Activated CD8-positive, alpha-beta T cell treated with anti-CD3 and anti-CD28 coated beads for 36 hours (primary cell): ENCODE data around the gene TH. TPM values are rescaled to one million over a fixed set of nuclear protein-coding genes. Genes with fewer than 3 reads are reported as not detected.

ENCODE experiments used
- ATAC-seq: fragments of 200-7000 bp; cut with Tn5 transposase; one replicate; pipeline ENCODE4 v1.10.0; 2021; ENCODE audit warnings: mild to moderate bottlenecking, moderate library complexity
- CTCF ChIA-PET: fragments of 350-600 bp; sonication (Branson Sonifier 250); formaldehyde crosslinking; loops from one replicate; lab custom pipeline; 2021; ENCODE audit warnings: antibody characterized with exemption; lab: Charles Lee
- POLR2A ChIA-PET: fragments of 350-600 bp; sonication (Branson Sonifier 250); formaldehyde crosslinking; loops from one replicate; lab custom pipeline; 2021; ENCODE audit warnings: antibody characterized with exemption; lab: Charles Lee
- DNase-seq: peaks from one replicate; pipeline ENCODE4 v3.0.0-alpha.2; 2020
- H3K27ac Mint-ChIP-seq: one replicate; pipeline ENCODE4 v1.8.0; 2021; ENCODE audit warnings: mild to moderate bottlenecking, mixed read lengths
- H3K27me3 Mint-ChIP-seq: one replicate; pipeline ENCODE4 v1.8.0; 2021; ENCODE audit warnings: mixed read lengths
- H3K36me3 Mint-ChIP-seq: one replicate; pipeline ENCODE4 v1.8.0; 2021; ENCODE audit warnings: low read depth, mixed read lengths
- H3K4me1 Mint-ChIP-seq: one replicate; pipeline ENCODE4 v1.8.0; 2021; ENCODE audit warnings: low read depth, mixed read lengths
- H3K4me3 Mint-ChIP-seq: one replicate; pipeline ENCODE4 v1.8.0; 2021; ENCODE audit warnings: mild to moderate bottlenecking, moderate library complexity, mixed read lengths
- H3K9me3 Mint-ChIP-seq: one replicate; pipeline ENCODE4 v1.8.0; 2021; ENCODE audit warnings: mixed read lengths
- intact Hi-C: fragments of 100-400 bp; cut with micrococcal nuclease; formaldehyde crosslinking; loops from one replicate; pipeline ENCODE4 v1.10.0; 2022
- total RNA-seq, 2 experiments: library from RNA; stranded (reverse); gene quantifications; one replicate each; pipeline ENCODE4 v1.2.3, GENCODE V29; 2021
- TF ChIP-seq, protein P1 (sequence below): fragments of 200-600 bp; IDR thresholded peaks from one replicate; pipeline ENCODE4 v1.8.0; 2022; ENCODE audit warnings: antibody characterized with exemption, mild to moderate bottlenecking

The TH gene
- total RNA-seq, 2 experiments from 2014 or later = not detected

DNA sequence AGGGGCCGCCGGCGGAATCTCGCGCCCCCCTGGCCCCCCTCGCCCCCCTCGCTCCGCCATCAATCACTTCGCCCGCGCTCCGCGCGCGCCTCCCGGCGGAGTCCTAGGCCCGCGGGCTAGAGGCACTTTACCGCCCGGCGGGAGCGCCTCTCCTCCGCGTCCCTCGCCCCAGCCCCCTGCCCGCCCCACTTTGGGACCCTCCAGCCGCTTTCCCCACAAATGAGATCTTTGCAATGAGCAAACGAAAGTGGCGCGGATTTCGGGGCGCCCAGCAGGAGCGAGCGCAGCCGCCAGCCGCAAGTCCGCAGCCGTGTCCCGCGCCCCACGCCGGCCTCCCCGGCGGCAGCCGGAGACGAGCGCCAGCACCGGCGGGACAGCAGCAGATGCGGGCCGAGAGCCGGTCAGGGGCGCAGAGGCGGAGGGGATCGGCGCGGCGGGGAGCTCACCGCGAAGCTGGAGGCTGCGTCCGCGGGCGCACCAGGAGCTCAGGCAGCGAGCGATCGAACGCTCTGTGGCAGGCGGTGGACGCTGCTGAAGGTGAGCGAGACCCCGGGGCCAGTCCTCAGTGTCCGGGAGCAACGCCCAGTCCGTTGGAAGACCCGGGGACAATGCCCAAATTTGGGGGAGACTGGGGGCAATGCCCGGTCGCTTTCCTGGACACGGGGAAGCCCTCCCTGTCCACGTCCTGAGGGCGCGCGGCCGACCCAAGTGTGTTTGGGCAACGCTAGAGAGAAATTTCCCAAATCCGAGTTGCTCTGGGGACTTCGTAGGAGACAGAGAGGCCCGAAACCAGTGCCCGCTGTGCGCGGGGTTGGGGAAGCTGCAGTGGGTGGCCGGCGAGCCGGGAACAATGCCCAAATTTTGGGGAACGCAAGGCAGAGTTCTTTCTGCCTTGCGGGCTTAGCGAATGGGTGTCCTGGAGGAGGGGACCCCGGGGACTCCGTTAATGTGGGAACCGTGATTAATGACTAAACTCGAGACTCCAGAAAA is 30.9 kb downstream of the TH start:
- TF ChIP-seq, protein P1, sequence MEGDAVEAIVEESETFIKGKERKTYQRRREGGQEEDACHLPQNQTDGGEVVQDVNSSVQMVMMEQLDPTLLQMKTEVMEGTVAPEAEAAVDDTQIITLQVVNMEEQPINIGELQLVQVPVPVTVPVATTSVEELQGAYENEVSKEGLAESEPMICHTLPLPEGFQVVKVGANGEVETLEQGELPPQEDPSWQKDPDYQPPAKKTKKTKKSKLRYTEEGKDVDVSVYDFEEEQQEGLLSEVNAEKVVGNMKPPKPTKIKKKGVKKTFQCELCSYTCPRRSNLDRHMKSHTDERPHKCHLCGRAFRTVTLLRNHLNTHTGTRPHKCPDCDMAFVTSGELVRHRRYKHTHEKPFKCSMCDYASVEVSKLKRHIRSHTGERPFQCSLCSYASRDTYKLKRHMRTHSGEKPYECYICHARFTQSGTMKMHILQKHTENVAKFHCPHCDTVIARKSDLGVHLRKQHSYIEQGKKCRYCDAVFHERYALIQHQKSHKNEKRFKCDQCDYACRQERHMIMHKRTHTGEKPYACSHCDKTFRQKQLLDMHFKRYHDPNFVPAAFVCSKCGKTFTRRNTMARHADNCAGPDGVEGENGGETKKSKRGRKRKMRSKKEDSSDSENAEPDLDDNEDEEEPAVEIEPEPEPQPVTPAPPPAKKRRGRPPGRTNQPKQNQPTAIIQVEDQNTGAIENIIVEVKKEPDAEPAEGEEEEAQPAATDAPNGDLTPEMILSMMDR = no peak
- ChIA-PET CTCF (interaction anchor here (0.7 to 19.5 kb wide), 6 partner anchors 11 to 488 kb away, joined by 3 to 518 read pairs (median 4); no protein-coding TSS in a partner anchor), POLR2A (interaction anchor here (2.0 kb wide), 1 partner anchor 10 kb away, joined by 4 read pairs; no protein-coding TSS in a partner anchor)
- DNase-seq (no peak), ATAC-seq (no peak)
- intact Hi-C loops = loop anchor here (5.0 kb wide), 1 partner anchor 63 kb away; no protein-coding TSS in a partner anchor
- Mint-ChIP-seq H3K27me3 (peaks cover 62% of the 10 kb centered on the region), H3K4me1 (peaks cover 41% of the 10 kb centered on the region), H3K9me3 (no peaks in the 10 kb centered on the region), H3K27ac (no peak overlapping the region), H3K36me3 (no peaks in the 10 kb centered on the region), H3K4me3 (no peak overlapping the region)

DNA sequence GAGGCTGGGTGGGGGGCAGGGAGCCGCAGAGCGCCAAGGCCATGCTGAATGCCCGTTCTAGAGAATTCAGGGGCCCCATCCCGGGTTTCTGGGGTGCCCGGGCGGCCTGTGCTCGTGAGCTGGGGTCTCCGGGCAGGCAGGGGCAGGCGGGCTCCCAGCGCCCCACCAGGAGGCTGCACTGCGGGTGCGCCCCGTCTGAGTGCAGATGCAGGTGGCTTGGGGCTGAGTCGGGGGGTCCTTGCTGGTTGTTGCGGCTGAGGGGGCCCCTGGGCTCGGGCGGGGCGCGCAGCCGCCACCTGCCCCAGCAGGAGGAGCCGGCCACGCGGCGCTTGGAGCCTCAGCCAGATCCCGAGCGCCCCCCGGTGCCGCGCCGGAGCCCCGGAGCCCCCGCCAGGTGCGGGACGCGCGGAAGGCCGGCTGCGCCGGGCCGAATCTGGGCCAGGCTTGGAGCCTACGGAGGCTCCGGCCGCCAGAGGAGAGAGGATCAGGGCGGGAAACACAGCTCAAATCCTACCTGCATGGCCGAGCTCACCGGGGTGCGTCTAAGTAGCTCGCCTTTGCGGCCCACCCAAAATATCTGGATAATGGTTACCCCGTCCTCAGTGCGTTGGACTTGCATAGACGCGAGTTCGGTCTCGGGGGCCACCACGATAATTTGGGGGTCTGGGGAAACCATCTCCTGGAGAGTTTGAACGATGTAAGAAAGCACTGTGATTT is 31.8 kb downstream of the TH start:
- TF ChIP-seq, protein P1 = no peak
- intact Hi-C loops = loop anchor here (5.0 kb wide), 1 partner anchor 62 kb away; no protein-coding TSS in a partner anchor
- H3K36me3 Mint-ChIP-seq = no peaks in the 10 kb centered on the region
- H3K4me1 Mint-ChIP-seq = peaks cover 37% of the 10 kb centered on the region
- DNase-seq = no peak
- CTCF ChIA-PET = interaction anchor here (9.2 kb wide), 1 partner anchor 11 kb away, joined by 87 read pairs; no protein-coding TSS in a partner anchor
- no peaks in the 10 kb centered on the region for H3K9me3 Mint-ChIP-seq
- H3K4me3 Mint-ChIP-seq = no peak overlapping the region
- ATAC-seq = no peak
- H3K27me3 Mint-ChIP-seq = peaks cover 59% of the 10 kb centered on the region
- H3K27ac Mint-ChIP-seq = no peak overlapping the region
- POLR2A ChIA-PET = interaction anchor here (0.6 to 2.0 kb wide), 3 partner anchors 11 to 340 kb away, joined by 3 to 4 read pairs (median 4); no protein-coding TSS in a partner anchor

DNA sequence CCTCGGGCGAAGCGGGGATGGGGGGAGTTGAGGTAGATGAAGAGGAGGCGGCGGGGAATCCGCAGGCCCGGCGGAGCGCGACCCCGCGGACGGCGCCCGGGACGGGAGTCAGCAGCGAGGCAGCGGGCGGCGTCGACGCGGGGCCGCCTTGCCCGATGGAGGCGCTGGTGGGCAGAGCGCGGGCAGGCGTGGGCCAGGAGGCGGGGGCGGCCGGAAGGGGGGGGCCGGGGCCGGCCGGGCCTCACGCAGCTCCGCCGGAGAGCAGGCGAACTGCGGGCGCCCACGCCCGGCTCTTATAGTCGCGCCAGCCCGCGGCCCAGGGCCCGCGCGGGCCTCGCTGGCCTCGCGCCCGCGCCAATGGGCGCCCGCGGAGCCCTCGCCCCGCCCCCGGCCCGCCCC is 32.5 kb downstream of the TH start, which contains the start of gene IGF2:
TSS of gene IGF2 (minus strand) at position 267 of the 399 bp plus-strand sequence. CDS start 3,866 bp downstream, outside the sequence.
- Mint-ChIP-seq H3K27ac (no peak within 1 kb of the TSS), H3K27me3 (peaks cover 57% of the 10 kb centered on the region), H3K9me3 (no peaks in the 10 kb centered on the region), H3K36me3 (no peaks in the 10 kb centered on the region), H3K4me3 (peak within 1 kb of the TSS; percentile 41), H3K4me1 (peaks cover 33% of the 10 kb centered on the region)
- ChIA-PET POLR2A (no interaction called here), CTCF (interaction anchor here (9.2 kb wide), 1 partner anchor 12 kb away, joined by 87 read pairs; no protein-coding TSS in a partner anchor)
- TF ChIP-seq, protein P1 = no peak
- no peak for DNase-seq
- no peak for ATAC-seq
- intact Hi-C loops = no loop called here

DNA sequence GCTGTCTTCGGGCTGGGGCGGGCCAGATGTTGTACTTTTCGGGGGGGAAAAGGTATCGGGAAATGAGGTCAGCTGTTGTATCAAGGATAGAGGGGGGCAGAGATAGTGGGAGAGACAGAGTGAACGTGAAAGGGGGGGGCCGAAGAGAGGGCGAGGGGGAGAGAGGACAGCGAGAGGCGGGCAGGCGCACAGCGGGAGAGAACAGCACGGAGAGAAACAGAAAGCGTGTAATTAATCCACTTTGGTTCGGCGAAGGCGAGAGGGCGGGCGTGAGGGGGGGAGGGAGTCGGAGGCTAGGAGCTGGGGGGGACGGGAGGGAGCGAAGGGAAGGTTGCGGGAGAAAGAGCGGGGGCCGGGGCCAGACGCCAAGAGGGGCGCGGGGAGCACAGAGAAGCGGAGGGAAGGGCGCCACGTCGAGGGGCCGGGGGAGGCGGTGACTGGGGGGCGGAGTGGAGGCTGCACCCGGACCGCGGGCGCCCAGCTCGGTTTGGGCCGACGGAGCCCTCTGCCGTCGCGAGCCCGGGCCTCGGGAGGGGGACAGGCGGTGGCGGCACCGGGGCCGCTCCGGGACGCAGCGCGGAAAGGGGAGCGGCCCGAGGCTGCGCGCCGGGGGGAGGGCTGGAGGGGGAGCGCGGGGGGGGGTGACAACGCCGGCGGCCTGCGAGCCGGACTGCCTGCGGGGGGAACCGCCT is 33.0 kb downstream of the TH start:
- H3K4me3 Mint-ChIP-seq = peak overlapping the region; percentile 41
- ATAC-seq = no peak
- no peak overlapping the region for H3K27ac Mint-ChIP-seq
- intact Hi-C loops = no loop called here
- TF ChIP-seq, protein P1 = no peak
- peaks cover 32% of the 10 kb centered on the region for H3K4me1 Mint-ChIP-seq
- no peaks in the 10 kb centered on the region for H3K36me3 Mint-ChIP-seq
- ChIA-PET CTCF (interaction anchor here (0.6 to 9.2 kb wide), 2 partner anchors 13 to 599 kb away, joined by 3 to 87 read pairs; no protein-coding TSS in a partner anchor), POLR2A (no interaction called here)
- no peaks in the 10 kb centered on the region for H3K9me3 Mint-ChIP-seq
- peaks cover 57% of the 10 kb centered on the region for H3K27me3 Mint-ChIP-seq
- no peak for DNase-seq
